ENCODE data around the gene RHOBTB3.
"Not testable (repeated sequence)": the region's sequence is repeated elsewhere in the genome, so short reads cannot be mapped to it uniquely, and the experiment has no call there.

Gene RHOBTB3

DNA sequence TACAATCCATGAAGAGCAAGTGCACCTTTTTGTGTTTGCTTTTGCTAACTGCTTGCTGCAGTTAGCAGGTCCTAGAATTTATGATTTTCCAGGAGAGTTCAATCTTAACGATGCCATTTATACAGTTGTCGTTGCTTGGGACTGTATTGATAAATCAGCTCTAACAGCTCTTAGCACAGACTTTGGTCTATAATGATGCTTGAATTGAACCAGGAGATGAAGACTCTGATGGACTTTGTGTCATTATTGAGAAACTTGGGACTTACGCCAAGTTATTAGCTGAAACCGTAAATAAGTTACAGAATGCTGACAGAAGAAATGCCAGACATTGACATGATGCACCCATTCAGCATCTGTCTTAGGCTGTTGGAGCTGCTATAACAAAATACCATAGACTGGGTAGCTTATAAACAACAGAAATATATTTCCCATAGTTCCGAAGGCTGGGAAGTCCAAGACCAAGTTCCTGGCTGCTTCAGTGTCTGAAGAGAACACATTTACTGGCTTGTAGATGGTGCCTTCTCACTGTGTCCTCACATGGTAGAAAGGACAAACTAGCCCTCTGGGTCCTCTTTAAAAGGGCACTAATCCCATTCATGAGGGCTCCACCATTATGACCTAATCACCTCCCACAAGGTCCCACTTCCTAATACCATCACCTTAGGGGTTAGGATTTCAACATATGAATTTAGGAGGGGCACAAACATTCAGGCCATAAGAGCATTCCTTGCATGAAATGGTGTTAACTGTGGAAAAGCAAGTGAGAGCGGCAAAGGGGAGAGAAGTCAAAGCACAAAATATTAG, 73.8 kb downstream of the RHOBTB3 start:
- FAIRE-seq: no peak

DNA sequence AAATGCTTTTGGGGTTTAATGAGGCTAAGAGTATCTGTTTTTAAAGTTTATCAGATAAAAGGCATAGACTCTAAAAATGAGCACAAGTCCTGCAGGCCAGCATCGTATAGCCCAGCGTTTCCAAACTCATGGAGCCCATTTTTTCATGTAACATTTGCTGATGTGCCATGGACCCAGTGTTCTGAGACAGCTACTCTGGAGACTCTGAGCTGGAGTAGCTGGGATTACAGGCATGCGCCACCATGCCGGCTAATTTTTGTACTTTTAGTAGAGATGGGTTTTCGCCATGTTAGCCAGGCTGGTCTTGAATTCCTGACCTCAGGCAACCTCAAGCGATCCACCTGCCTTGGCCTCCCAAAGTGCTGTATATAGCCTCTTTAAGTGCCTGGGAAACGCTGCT, 75.6 kb downstream of the RHOBTB3 start:
- no peak for FAIRE-seq

DNA sequence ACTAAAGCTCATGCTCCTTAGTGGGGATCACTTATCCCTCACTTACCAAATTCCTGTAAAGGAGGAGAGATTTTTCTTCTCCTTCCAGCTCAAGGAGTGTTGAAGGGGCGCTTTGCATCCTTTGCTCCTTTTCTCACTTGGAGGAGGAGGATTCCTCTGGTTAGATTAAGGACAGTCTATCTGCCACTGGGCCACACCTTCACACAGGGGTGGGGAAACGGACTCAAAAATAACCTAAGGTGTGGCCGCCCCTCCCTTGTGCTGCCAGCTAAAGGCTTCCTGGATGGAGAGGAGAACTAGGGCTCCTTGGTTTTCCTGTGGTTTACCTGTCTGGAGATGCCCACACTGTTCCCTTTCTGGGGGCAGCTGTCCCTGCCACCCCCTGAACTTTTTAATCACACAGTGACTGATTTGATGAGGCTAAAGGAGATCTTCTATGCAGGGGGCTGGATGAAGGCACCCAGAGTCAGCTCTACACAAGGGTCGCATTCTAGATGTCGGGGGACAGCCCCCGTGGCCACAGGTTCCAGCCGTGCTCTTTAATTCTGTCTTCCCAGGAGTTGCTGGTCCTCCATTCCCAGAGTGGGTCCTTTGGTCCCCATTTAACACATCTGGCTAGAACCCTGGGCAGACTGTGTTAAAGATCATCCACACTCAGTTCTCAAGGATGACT, 77.0 kb downstream of the RHOBTB3 start:
- FAIRE-seq: no peak

DNA sequence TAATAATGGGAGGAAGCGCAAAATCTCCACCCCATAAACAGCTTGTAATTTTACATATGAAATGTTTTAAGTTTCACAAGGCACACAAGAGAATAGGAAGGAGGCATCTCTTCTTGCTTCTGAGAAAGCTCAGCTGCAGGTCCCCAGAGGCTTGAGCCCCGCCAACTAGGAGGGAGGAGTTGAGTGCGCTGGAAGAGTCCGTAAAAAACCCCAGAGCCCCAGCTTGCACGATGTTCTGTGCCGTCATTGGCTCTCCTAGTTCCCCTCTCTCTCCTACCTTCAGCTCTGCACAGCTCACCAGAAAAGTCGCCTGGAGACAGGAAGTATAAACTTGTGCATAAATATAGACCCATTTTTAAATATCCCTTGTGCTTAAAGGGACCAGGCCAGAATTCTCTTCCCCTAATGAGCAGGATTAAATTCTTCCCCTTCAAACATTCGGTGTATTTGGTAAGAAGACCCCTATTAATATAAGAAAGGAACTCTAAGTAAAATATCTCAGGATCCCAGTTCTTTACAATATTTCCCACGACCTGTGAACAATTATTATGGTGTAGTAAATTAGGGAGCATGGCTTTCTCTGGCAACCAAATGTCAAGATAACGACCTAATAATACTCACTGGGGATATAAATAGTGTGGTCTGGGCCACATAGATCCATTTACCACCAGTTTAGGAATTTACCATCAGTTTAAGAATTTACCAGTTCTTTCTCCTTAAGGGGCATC, 77.7 kb downstream of the RHOBTB3 start:
- FAIRE-seq: no peak

DNA sequence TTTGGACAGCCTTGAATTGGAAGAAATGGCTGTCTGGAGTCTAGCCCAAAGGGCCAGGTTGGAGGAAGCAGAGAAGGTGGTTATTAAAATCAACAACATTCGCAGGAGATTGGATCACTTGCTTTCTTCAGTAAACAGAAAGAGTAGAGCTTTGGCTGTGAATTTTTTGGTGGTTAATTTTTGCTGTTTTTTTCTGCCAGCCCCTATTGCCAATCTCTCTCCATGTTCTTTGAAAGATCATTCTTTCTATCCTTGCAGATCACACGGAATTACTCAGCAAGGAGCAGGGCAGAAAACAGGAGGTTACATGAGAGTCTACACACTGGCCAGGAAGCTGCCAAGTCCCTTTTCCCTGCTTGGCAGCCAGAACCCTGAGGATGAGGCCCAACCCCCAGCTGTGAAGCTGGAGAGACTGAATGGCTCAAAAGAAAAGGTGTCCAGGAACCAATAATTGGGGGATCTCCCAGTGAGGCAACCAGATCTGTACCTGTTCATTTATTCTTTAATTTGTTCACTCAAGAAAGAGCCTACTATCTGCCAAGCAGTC, 78.4 kb downstream of the RHOBTB3 start:
- FAIRE-seq: no peak

DNA sequence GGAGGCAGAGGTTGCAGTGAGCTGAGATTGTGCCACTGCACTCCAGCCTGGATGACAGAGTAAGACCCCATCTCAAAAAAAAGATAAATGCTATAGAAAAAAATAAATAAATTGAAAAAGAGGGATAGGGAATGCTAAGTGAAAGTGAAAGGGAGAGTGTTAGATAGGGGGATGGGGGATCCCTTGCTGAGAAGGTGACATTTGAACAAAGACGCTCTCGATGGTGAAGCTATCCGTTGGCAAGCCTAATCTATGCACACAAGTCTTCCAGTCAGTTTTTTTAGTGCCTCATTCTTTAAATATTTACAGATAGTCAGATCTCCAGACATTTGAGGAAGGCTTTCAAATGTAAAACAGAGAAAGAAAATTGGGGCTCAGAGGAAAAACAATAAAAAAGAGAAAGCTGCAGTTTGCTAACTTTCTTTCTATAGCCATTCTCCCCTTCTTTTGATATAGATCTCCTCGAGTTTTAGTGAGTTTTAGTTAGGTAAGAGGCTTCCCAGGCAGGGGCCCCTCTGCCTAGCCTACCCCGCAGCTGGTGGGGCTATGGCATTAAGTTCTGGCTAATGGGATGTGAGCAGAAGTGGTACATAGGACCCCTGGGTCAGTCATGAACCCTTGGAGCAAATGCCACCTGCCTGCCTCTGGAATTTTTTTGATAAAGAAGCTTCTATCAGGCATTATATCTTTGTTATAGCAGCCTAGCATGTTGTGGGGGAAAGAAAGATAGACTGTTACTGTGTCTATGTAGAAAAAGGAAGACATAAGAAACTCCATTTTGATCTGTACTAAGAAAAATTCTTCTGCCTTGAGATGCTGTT, 79.4 kb downstream of the RHOBTB3 start:
- no peak for FAIRE-seq

DNA sequence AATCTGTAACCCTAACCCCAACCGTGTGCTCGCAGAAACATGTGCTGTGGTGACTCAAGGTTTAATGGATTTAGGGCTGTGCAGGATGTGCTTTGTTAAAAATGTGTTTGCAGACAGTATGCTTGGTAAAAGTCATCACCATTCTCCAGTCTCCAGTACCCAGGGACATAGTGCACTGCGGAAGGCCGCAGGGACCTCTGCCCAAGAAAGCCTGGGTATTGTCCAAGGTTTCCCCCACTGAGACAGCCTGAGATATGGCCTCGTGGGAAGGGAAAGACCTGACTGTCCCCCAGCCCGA, 79.9 kb downstream of the RHOBTB3 start:
- FAIRE-seq: not testable (repeated sequence)

DNA sequence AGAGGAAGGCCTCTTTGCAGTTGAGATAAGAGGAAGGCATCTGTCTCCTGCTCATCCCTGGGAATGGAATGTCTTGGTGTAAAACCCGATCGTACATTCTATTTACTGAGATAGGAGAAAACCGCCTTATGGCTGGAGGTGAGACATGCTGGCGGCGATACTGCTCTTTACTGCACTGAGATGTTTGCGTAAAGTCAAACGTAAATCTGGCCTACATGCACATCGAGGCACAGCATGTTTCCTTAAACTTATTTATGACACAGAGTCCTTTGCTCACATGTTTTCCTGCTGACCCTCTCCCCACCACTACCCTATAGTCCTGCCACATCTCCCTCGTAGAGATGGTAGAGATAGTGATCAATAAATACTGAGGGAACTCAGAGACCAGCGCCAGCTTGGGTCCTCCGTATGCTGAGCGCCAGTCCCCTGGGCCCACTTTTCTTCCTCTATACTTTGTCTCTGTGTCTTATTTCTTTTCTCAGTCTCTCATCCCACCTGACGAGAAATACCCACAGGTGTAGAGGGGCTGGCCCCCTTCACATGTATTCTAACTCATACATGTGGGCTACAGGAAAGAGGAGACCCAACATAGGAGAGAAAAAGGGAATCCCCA, 80.4 kb downstream of the RHOBTB3 start:
- not testable (repeated sequence) for FAIRE-seq

DNA sequence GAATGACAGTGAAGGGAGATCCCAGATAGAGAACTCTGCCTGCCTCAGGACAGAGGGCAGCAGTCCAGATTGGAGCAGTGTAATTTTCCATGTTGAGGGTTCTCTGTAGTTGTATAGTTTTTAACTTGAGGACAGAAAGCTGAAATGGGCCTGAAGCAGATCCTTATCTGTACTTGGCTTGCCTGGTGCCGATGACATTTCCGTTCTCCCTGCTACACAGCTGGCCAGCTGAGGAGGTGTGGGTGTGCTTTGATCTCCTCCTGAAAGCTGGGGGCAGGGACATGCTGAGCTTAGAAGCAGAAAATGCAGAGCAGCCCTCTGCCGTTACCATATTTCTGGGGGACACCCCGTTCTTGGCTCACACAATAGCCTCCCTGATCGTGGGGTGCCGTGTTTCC, 80.9 kb downstream of the RHOBTB3 start:
- FAIRE-seq: no peak

DNA sequence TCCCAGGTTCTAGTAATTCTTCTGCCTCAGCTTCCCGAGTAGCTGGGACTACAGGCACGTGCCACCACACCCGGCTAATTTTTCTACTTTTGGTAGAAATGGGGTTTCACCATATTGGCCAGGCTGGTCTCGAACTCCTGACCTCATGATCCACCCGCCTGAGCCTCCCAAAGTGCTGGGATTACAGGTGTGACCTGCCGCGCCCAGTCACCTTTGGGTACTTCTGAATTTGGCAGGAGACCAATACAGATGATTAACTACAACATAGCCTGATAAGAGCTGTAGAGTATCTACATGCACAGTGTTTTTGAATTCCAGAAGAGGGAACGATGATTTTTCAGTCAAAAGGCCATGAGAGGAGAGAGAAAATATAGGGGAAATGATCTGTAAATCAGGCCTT, 81.9 kb downstream of the RHOBTB3 start:
- FAIRE-seq: not testable (repeated sequence)

DNA sequence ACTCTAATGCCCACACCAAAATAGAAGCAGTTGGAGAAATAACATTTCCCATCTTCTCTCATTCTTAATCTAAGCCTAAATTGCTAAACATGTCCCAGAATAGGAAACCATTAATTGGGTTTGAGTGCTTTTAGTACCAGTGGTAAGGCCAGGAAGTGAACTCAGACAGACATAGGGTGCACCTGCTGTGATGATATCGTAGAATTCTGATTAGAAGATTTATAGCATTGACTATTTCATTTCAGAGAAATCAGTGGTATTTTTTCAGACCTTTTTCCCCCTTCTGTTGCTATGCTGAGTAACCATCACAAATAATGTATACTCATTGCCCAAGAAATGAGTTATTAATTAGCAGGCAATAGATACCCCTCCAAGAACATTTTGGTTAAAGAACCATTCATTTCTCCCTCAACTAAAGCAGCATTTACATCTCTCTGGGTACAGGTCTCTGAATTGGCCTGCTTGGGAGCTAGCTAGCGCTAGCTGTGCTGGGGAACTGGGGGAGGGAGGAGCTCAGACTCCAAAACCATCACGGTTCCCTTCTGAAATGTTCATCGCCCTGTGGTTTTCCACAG, 84.1 kb downstream of the RHOBTB3 start:
- FAIRE-seq: no peak

DNA sequence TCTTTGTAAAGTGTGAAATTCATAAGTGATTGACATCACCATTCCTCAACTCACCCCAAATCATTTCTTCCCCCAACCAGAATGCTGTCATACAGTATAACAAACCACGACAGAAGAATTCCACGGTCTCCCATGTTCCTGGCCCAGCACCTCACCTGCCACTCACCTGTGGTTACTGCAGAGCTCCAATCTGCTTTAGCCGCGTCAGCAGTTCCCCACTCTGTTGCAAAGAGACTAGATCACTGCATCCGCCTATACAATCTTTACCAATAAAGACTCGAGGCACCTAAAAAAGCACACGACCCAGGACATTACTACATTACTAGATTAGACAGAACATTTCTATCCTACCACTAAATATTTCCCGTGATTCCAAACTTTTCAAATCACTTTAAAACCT, 85.2 kb downstream of the RHOBTB3 start:
- FAIRE-seq: no peak

DNA sequence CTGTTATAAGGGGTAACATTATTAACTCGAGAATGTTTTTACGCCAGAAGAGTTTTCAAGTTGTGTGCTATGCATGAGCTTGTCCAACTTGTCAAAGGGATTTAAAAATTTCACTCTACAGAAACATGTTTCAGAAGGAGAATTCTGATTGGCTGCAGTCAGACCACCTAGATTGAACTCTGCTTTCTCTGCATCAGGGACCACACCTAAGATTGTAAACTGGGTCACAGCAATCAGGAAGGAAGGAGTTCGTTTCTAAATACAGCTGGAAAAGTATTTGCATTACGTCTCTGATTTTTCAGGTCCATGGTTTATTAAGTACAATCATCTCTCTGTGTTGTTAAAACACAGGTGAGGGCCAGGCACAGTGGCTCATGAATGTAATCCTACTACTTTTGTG, 85.6 kb downstream of the RHOBTB3 start:
- FAIRE-seq: no peak

DNA sequence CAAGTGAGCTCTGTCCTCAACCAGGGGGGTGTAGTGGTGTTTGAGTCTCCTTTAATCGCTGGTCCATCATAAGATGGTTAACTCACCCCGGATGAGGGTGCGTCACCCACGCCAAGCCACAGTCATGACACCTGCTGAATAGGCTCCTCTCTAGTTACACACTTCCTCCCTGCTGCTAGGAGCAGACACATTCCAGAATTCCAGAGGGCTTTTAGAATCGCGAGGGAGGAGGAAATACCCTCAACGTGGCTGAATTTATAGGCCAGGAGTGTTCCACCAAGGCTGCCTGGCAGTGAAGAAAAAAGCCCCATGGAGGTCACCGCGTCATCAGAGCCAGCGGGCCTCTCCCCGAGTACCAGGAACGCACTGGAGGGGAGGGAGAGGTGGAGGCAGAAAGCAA, 86.3 kb downstream of the RHOBTB3 start:
- FAIRE-seq: no peak

DNA sequence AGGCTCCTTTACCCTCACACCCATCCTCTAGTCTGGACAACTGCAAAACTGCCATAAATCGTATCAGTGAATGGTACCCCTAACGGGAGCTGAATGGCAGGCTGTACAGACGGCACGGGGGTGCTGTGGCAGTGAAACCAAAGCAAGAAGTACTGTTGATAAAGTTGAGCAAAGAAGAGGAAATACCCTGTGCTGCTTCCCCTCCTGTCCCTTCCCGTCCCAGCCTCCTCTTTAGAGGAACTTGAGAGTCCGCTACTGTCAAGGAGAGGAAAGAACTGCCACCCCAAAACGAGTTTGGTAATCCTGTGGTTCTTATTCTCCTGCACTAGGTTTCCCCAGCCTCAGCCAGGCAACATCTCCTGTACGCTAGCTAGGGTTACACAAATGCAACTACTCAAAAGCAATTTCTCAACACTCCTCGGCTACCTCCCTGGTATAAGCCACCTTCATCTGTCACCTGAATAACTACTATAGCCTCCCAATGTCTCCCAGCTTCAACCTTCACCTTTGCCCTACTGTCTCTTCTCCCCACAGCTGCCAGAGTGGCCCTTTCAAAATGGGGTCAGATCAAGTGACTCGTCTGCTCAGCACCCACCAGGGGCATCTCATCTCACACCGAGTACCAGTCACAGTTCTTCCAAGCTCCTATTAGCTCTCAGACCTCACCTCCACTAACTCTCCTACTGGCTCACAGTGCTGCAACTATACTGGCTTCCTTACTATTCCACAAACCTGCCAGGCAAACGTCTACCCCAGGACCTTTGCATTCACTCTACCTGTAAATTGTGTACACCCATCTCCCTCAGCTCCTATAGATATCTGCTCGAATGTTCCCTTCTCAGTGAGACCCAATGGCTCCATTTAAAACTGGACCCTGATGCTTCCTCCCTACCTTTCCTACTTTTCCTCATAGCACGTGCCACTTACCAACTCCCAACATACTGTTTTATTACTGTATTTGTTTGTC, 87.3 kb downstream of the RHOBTB3 start:
- FAIRE-seq: no peak

DNA sequence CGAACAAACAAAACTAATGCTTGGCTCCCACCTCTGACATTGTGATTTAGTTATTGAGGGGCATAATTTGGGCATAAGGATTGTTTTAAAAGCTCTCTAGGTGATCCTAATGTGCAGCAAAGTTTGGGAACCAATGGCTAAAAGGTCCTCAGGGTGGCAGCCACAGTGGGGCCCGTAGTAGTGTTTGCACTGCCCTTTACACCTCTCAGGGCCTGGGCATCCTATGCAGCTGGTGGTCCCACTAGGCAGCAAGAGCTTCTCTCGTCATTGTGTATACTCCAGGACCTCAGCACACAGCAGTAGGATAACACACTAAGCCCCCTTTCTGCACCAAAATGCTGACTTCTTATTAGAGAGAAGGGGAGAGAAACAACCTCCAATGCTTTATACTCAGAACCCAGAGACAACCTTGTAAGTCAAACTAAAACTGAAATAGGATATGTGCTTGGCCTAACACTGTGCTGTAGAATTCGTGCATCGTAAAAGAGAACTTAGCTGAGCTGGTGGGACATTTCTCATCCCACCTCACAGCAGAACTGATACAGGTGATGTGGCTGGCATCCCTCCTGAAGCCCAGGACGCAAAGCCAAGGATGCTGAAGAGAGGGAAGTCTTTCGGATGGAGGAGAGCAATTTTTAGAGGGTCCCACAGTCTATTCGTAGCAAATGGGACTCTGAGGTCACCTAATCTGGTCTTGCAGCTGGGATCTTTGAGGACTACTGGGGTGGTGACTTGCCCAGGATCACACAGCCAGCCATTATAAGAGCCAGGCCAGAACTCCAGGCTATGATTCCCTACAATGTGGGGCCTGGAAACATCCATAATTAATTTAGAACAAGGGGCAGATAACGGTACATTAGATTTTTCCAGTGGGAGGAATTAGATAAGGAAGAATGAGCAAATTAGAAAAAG, 90.2 kb downstream of the RHOBTB3 start:
- FAIRE-seq: no peak

DNA sequence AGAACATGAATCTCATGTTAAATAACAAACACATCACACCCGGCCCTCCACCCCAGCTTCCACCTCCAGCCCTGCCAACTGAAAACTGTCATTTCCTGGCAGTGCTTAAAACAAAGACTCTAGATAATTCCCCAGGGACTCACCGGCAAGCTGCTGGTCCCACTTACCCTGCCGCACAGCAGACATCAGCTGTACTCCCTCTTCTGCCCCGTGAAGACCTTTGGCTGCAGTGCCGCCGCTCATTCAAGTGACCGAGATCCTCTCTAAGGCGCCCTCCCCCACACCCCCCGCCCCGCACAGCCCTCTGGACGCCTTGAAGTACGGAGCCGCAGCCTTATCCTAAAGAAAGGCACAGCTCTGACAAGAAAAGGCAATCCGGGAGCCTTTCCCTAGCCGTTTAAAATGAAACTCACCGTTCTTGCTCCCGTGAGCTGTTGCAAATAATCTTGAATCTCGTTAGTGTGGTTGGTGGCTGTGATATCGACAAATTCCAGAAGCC, 91.0 kb downstream of the RHOBTB3 start:
- FAIRE-seq: no peak

DNA sequence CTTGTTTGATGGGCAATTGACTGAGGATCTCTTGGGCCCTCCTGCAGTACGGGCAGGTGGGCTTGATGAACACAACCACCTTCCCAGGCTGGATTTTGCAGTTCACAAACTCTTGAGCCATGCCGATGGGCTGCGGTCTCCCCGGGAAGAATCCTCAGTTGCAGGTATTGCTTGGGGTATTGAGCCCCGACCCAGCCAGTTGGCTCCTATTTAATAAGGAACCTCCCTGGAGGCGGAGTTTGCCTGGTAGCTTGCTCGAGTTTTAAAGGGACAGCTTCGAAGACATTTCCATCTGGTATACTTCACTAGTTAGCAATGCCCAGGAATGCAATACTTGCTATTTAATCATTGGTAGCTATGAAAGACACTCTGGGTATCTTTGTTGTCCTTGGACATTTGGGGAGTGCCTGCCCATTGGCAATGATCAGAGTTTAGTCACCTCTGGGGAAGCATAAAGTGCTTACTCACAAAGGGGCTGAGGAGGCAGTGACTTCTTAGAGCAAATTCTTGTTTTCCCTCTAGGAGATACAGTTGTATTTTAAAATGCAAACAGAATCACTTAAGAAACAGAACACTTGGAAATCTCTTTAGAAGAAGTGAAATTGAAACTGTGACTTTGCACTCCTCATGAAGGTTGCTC, 91.5 kb downstream of the RHOBTB3 start, which contains the start of gene GLRX:
GLRX (minus strand) TSS at position 185 of the 640 bp plus-strand sequence; CDS start at position 121, 64 bp downstream.
- no peak for FAIRE-seq

DNA sequence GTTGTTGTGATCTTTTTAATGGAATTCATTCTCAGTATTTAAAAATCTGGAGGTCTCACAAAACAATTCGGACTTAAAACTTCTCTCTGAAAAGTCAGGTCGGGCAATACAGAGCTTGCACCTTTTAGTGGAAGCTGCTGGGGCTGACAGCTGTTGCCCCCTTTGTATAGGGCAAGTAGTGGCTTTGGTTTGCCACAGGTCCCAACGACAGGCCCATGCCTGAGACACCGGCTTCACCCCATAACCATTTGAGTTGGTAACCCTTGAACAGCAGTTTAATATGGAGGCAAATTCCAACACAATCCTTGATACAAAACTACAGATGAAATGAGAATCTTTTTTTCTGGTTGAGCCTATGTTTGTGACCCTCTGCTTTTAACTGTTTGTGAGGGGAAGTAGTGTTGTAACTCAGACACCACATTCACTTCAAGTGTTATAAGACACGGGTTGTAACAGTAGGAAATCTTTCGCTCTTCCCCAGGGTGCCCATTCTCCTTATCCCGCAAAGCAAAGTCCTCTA, 92.1 kb downstream of the RHOBTB3 start:
- no peak for FAIRE-seq

All from TTC549 (cell line).